ENCODE data around the gene CERS3.

DNA sequence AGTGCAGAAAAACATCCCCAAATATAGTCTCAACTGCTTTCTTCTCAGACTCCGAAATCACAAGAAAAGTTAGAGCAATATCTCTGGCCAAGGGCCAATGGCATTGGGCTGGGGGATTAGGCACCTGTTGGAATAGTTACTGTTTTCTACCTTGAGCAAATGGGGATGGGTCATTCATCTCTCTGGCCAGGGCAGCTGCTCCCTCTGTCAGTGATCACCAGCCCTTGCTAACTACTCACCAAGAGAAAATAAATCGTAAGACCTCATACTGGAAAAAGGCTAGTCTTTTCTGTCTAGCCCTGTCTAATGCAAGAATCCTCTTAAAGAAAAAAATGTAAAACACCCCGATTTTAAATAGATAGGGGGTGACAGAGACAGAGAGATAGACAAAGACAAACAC lies 10.9 kb downstream of the CERS3 start:
- TF ChIP-seq CTCF (IDR thresholded peaks at IDR 0.05) (no peak), POLR2A (IDR thresholded peaks at IDR 0.05) (no peak)
